ENCODE results near the gene OOSP4B.
"Not testable (repeated sequence)": the region's sequence is repeated elsewhere in the genome, so short reads cannot be mapped to it uniquely, and the experiment has no call there.

The OOSP4B gene

DNA sequence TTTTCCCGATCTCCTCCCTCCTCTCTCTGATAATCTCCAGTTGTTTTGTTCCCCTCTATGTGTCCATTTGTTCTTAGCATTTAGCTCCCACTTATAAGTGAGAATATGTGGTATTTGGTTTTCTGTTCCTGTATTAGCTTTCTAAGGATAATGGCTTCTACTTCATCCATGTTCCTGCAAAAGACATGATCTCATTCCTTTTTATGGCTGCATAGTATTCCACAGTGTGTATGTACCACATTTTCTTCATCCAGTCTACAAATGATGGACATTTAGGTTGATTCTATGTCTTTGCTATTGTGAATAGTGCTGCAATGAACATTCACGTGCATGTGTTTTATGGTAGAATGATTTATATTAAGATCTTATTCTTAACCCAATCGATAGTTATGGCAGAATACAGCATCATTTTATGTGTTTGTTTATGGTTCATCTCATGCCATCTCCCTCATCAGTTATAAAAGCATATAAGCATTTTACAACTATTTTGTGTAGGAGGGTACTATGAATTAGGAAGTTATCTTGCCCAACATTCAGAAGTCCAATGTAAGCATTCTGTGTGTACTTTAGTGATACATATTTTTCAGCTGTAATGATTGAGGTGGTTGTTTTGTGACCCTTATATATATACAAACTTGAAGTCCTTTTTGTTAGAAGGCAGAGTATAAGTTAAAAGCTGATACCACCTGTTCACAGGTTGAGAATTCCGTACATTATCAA is 42.7 kb downstream of the OOSP4B start:
- no peak for DNase-seq (ENCODE audit: low read depth)

DNA sequence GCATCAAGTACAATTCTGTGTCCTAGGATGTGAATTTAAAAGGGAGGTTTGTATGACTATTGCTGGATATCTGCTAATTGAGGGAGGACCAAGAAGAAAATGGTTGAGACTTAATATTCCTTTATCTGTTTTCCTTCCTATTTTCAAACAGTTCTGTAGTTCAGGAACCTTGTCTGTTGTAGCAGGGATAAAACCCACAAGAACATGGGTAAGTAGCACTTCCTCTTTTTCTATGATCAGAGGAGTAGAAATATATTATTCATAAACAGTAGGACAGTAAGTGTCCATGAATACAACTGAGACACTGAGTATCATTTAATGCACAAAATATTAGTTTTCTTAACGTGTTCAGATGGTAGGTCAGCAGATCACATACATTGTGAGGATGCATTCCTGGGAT is 47.1 kb downstream of the OOSP4B start:
- no peak for DNase-seq (ENCODE audit: low read depth)

- no peak for DNase-seq (ENCODE audit: low read depth)
Measured at GRCh38 chr11:60065801-60066200, 48.8 kb downstream of the OOSP4B start.

- DNase-seq (ENCODE audit: low read depth) = no peak
Measured at GRCh38 chr11:60069450-60069849, 52.5 kb downstream of the OOSP4B start.

DNA sequence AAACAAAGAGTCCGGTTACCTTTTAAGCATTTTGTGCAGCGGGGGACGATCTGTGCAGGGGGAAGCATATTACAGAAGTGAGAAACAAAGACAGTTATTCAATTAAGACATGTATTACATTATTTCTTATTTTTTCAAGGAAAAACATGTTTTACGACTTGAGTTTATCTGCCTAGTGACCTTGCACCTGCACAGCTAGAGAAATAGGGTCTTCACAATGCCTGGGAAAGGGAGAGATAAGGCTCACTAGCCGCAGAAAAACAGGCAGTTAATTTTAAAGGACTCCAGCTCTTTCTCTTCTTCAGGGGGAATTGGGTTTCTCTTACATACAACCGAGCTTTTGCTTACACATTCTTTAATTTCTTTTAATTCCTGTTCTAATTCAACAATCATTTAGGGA is 54.7 kb downstream of the OOSP4B start:
- DNase-seq (ENCODE audit: low read depth) = not testable (repeated sequence)

- no peak for DNase-seq (ENCODE audit: low read depth)
Measured at GRCh38 chr11:60077216-60077817, 60.3 kb downstream of the OOSP4B start.

DNA sequence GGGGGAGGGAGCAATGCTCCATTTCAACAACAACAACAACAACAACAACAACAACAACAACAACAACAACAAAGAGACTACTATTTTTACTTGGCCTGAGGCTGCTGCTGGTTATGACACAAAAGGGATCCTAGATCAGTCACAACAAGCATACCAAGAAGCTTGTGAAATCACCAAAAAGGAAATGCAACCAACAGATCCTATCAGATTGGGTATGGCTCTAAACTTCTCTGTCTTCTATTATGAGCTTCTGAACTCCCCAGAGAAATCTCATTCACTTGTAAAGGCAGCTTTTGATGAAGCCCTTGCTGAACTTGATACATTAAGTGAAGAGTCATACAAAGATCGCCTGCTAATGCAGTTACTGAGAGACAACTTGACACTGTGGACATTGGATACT is 61.0 kb downstream of the OOSP4B start:
- DNase-seq (ENCODE audit: low read depth) = no peak

DNA sequence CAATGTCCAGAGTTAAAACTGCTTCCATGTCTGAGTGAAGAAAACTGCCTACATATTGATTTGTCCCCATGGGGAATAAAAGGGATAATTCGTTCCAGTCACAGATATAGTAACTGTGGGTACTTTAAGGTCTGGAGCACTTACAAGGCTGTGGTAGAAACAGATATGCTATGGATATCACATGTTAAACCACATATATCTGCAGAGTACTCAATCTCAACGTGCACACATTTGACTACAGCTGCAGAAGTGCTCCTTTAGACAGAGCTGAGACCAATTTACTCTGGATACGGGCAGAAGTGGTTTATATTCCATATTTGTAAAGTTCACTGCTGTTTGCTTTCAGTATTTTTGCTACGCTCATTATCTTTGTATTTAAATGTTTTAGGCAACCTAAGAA is 61.8 kb downstream of the OOSP4B start:
- no peak for DNase-seq (ENCODE audit: low read depth)

- DNase-seq (ENCODE audit: low read depth) = no peak
Measured at GRCh38 chr11:60080535-60080934, 63.6 kb downstream of the OOSP4B start.

Measured in stimulated activated CD8-positive, alpha-beta memory T cell treated with anti-CD3 and anti-CD28 coated beads, Interleukin-12 subunit alpha, Interleukin-12 subunit beta, amount 100 ng/mL, for 1 hour (primary cell).